Duodenal mucosa (tissue), 2 donors: ENCODE results near the gene TGFA.

Experiments used
- H3K27ac ChIP-seq: one replicate; pipeline ENCODE4 v1.7.0; 2013; ENCODE audit warnings: low read depth, low read length
- H3K27me3 ChIP-seq, 2 donors: one replicate each; pipeline ENCODE4 v1.7.0; 2013; ENCODE audit warnings: low read length in 2 of 2, control low read depth in 1 of 2; ENCODE audit not compliant: insufficient read depth in 2 of 2, control insufficient read depth in 1 of 2
- H3K36me3 ChIP-seq, 2 donors: one replicate each; pipeline ENCODE4 v1.7.0; 2013; ENCODE audit warnings: low read length in 2 of 2, control low read depth in 1 of 2; ENCODE audit not compliant: insufficient read depth in 2 of 2, control insufficient read depth in 1 of 2
- H3K4me1 ChIP-seq, 2 donors: one replicate each; pipeline ENCODE4 v1.7.0; 2013; ENCODE audit warnings: low read length in 2 of 2, control low read depth in 1 of 2; ENCODE audit not compliant: insufficient read depth in 2 of 2, control insufficient read depth in 1 of 2
- H3K4me3 ChIP-seq, 2 donors: one replicate each; pipeline ENCODE4 v1.7.0; 2013; ENCODE audit warnings: low read length in 2 of 2, low read depth in 1 of 2
- H3K9ac ChIP-seq, 2 donors: one replicate each; pipeline ENCODE4 v1.7.0; 2013; ENCODE audit warnings: low read length in 2 of 2, low read depth in 1 of 2
- H3K9me3 ChIP-seq, 2 donors: one replicate each; pipeline ENCODE4 v1.7.0; 2013; ENCODE audit warnings: low read length in 2 of 2, control low read depth in 1 of 2; ENCODE audit not compliant: control insufficient read depth in 1 of 2

TGFA gene

GRCh38 chr2:70482401-70482800 is 71.2 kb downstream of the TGFA start:
- Histone ChIP-seq H3K4me3 (no peak overlapping the region), H3K27ac (no peak overlapping the region), H3K9me3 (no peaks in the 10 kb centered on the region), H3K27me3 (no peaks in the 10 kb centered on the region), H3K9ac (no peak overlapping the region), H3K4me1 (peaks cover 0 to 5% of the 10 kb centered on the region in 2 donors), H3K36me3 (no peaks in the 10 kb centered on the region)

GRCh38 chr2:70480468-70480867 is 73.2 kb downstream of the TGFA start:
- Histone ChIP-seq H3K27me3 (no peaks in the 10 kb centered on the region), H3K4me3 (no peak overlapping the region), H3K36me3 (no peaks in the 10 kb centered on the region)

DNA sequence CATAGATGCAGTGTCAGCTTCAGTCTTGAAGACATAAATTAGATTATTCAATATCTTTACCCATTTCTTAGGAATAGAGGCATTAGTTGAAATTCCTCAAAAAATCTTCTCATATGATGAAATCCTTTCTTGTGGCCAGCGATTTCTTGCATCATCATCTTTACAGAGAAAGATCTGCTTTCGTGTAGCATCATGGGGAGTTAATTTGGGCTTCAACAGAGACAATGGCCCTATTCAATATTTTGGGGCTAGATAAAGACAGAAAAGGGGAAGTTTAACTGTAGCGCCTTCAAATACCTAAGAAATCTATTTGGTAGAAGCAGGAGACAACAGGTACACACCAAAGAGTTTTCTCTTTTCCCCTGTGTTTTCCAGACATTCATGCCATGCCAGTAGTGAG is 73.8 kb downstream of the TGFA start:
- H3K27ac ChIP-seq = no peak overlapping the region
- no peaks in the 10 kb centered on the region for H3K9me3 ChIP-seq
- H3K4me1 ChIP-seq = peaks cover 0 to 6% of the 10 kb centered on the region in 2 donors
- H3K27me3 ChIP-seq = no peaks in the 10 kb centered on the region
- H3K9ac ChIP-seq = no peak overlapping the region
- no peak overlapping the region for H3K4me3 ChIP-seq
- no peaks in the 10 kb centered on the region for H3K36me3 ChIP-seq

More at GRCh38 chr2:70480468-70480867, 73.2 kb downstream of the TGFA start:
- Histone ChIP-seq H3K27ac (no peak overlapping the region), H3K4me1 (peaks cover 0 to 6% of the 10 kb centered on the region in 2 donors), H3K9me3 (no peaks in the 10 kb centered on the region), H3K9ac (no peak overlapping the region)

- no peaks in the 10 kb centered on the region for H3K27me3 ChIP-seq
- H3K36me3 ChIP-seq = no peaks in the 10 kb centered on the region
- H3K4me1 ChIP-seq = peaks cover 0 to 6% of the 10 kb centered on the region in 2 donors
- H3K4me3 ChIP-seq = no peak overlapping the region
- H3K9me3 ChIP-seq = no peaks in the 10 kb centered on the region
- H3K27ac ChIP-seq = no peak overlapping the region
- H3K9ac ChIP-seq = no peak overlapping the region
Observed at GRCh38 chr2:70477441-70477844, 76.2 kb downstream of the TGFA start.

- Histone ChIP-seq H3K27me3 (no peaks in the 10 kb centered on the region), H3K36me3 (no peaks in the 10 kb centered on the region), H3K4me1 (peaks cover 0 to 6% of the 10 kb centered on the region in 2 donors), H3K4me3 (no peak overlapping the region), H3K9ac (no peak overlapping the region), H3K27ac (no peak overlapping the region), H3K9me3 (no peaks in the 10 kb centered on the region)
Observed at GRCh38 chr2:70475266-70475665, 78.4 kb downstream of the TGFA start.

- Histone ChIP-seq H3K27me3 (no peaks in the 10 kb centered on the region), H3K4me1 (peaks cover 0 to 6% of the 10 kb centered on the region in 2 donors), H3K4me3 (no peak overlapping the region), H3K36me3 (no peaks in the 10 kb centered on the region), H3K9ac (no peak overlapping the region), H3K9me3 (no peaks in the 10 kb centered on the region), H3K27ac (no peak overlapping the region)
Observed at GRCh38 chr2:70474256-70474848, 79.3 kb downstream of the TGFA start.

DNA sequence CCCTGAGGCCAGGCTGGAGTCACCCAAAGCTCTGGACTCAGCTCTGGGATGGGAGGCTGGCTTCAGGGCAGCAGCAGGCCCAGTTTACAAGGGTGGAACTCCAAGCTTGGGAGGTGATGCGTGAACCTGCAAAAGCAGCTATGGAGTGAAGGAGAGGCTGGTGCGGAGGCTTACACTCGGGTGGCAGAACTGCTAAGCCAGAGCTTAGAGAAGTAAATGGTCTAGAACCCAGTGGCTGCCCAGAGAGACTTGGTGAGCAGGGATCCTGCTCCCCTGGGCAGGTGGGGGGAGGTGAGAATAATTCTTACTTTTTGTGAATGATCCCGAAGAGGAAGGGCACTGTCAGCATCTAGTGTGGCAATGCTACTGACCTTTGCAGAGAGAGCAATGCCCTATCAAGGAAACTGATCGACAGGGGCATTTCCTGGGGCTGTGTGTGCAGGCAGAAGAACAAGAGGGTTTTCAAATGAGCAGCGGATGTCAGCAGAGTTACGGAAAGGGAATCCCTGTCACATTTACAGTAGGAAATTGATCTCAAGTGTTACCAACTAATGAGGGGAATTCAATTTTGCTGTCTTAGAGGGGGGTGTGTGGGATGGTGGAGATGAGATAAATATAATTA is 80.4 kb downstream of the TGFA start:
- Histone ChIP-seq H3K4me3 (no peak overlapping the region), H3K36me3 (no peaks in the 10 kb centered on the region), H3K9me3 (no peaks in the 10 kb centered on the region), H3K9ac (no peak overlapping the region), H3K27ac (no peak overlapping the region), H3K27me3 (no peaks in the 10 kb centered on the region), H3K4me1 (peaks cover 0 to 6% of the 10 kb centered on the region in 2 donors)

- Histone ChIP-seq H3K4me1 (peaks cover 0 to under 1% of the 10 kb centered on the region in 2 donors), H3K36me3 (no peaks in the 10 kb centered on the region), H3K27me3 (no peaks in the 10 kb centered on the region), H3K9ac (no peak overlapping the region), H3K9me3 (no peaks in the 10 kb centered on the region), H3K27ac (no peak overlapping the region), H3K4me3 (no peak overlapping the region)
Observed at GRCh38 chr2:70472221-70472890, 81.3 kb downstream of the TGFA start.

- Histone ChIP-seq H3K4me1 (no peaks in the 10 kb centered on the region), H3K9ac (no peak overlapping the region), H3K4me3 (no peak overlapping the region), H3K9me3 (no peaks in the 10 kb centered on the region), H3K36me3 (no peaks in the 10 kb centered on the region), H3K27ac (no peak overlapping the region), H3K27me3 (no peaks in the 10 kb centered on the region)
Observed at GRCh38 chr2:70471129-70471528, 82.5 kb downstream of the TGFA start.

GRCh38 chr2:70469961-70470360 is 83.7 kb downstream of the TGFA start:
- Histone ChIP-seq H3K4me1 (peaks cover 0 to under 1% of the 10 kb centered on the region in 2 donors), H3K27ac (no peak overlapping the region), H3K9ac (no peak overlapping the region), H3K9me3 (no peaks in the 10 kb centered on the region), H3K4me3 (no peak overlapping the region), H3K36me3 (no peaks in the 10 kb centered on the region), H3K27me3 (no peaks in the 10 kb centered on the region)
